Activated gamma-delta T cell treated with Interleukin-2 at 50 U/mL for 16 hours (primary cell): ENCODE data around the gene SEMA3G.

Experiments used
- DNase-seq: peaks from one replicate; pipeline ENCODE4 v3.0.0-alpha.2; 2020

The SEMA3G gene

GRCh38 chr3:52438579-52439425 lies 6.1 kb downstream of the SEMA3G start:
- DNase-seq, result no peak

DNA sequence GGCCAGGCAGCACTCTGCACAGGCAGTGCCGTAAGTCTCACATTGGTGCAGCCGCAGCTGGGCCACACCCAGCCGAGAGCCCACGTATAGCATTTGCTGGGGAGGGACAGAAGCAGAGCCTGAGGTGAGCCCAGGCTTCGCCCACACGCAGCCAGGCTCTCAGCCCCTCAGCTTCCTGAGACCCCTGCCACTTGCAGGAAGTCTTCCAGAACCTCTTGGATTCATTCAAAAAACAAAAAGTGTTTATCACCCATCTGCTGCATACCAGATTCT lies 6.9 kb downstream of the SEMA3G start:
- DNase-seq, result no peak

GRCh38 chr3:52437326-52438103 lies 7.4 kb downstream of the SEMA3G start:
- DNase-seq, result no peak

GRCh38 chr3:52436500-52437149 lies 8.3 kb downstream of the SEMA3G start:
- no peak for DNase-seq

DNA sequence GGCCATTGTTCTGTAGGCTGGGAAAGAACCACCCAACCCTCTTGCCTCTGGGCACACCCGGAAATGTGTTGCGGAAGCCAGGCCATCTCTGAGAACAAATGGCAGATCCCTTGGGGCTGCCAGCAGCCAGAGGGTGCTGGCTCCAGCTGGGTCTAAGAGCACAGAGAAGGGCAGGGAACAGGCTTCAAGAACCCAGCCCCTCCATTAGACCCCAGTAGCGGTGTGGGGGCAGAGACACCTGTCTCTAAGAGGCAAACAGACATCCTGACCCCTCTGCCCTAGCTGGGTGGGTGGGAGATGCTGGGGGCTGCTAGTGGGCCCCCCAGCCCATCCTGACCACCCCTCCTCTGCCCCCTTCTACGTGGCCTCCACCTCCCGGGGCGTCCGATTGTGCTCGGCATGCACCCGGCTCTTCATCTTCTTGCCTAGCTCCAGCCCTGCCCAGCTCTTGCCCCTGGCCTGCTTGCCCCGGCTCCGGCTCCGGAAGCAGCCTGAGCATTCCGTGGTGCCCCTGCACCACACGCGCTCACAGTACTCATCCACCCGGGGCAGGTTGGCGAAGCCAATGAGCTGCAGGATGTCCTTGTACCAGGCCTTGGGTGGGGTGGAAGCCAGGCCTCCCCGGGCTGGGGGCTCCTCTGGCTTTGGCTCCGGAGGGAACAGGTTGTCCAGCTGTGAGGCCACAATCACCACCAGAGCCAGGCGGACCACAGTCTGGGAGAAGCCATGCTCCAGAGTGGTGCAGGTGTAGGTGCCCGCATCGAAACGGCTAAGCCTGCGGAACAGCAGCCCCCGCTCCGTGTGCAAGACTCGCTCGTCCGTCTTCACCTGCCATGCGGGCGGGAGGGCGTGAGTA lies 9.4 kb downstream of the SEMA3G start:
- no peak for DNase-seq

- no peak for DNase-seq
Measured at GRCh38 chr3:52434491-52435115, 10.3 kb downstream of the SEMA3G start.

DNA sequence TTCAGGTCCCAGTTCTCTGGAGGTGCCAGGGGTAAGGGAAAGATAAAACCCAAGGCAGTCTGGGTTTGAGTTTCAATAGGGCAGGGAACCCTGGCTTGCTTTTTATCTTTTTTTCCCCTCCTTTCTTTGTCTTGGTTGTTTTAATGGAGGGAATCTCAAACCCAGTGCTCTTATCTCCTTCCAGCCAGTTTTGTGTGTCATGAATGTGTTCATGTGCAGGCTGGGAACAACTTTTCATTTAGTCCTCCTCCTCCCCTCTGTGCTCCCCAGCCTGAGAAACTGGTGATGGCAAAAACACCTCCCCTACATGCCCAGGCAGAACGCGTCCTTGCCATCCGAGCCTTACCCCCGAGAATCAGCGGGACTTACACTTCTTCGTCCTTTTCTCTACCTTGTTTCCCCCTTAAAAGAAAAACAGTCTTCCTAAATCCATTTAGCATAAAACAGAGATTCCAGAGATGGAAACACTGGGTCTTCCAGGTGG lies 10.9 kb downstream of the SEMA3G start:
- no peak for DNase-seq

DNA sequence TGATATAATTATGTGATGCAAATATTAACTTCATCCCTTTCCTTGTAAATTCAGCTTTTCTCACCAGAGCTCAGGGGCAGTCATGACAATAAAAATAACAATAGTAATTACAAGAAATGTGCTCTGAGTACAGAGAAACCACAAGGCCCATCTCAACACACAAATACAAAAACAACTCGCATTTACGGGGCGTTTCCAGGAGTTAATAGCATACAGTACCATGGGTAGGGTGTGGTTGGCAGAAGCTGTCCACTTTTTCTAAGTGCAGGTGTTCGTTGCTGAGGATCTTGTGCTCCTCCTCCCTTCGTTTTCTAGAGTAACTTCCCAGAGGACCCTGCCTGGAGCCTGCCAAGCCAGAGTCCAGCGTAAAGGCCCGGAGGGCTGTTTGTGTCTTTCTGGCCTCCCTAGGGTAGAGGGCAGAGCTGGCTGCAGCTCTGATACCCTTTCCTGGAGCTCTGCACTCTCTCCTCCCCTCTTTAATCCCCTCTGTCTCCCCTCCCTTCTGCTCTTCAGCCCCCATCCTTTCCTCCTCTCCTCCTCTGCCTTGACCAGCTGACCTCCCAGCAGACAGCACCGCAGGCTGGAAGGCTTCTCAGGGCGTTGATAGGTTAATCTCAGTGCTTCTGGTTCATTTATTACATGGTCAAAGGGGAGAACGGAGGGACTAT lies 11.4 kb downstream of the SEMA3G start:
- no peak for DNase-seq

DNA sequence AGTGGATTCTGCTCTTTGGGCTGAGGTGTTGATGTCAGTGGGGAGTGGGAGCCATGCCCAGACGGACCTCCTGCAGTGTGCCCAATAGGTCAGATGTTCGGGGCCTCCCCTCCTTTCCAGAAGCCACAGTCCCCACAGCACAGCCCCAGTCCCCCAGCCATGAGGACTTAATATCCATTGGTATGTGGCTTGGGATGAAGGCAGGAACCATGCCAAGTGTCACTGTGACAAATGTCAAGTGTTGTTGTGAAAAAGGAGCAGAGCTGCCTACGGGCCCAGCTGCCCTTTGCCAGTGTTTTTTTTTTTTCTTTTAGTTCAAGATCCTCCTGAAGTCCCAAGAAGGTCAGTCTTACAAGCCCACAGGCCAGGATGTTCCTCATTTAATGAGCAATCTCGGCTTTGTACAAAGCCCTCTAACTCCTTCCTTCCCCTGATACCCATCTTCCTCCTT lies 12.2 kb downstream of the SEMA3G start:
- DNase-seq, result no peak

- no peak for DNase-seq
Measured at GRCh38 chr3:52432225-52432624, 12.7 kb downstream of the SEMA3G start.

- DNase-seq, result no peak
Measured at GRCh38 chr3:52431459-52432223, 13.3 kb downstream of the SEMA3G start.

DNA sequence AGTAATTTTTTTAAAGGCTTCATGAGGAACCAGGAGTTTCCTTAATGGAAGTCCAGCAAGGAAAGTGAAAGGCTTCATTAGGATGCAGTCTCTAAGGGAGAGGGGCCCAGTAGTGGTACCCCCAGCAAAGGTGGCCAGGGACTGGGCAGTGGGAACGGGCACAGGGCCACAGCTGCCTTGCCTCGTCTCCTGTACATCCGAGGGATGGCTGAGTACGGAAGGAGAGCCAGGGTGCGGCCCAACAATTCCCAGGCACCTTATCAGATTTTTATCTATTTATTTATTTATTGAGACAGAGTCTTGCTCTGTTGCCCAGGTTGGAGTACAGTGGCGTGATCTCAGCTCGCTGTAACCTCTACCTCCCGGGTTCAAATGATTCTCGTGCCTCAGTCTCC lies 14.5 kb downstream of the SEMA3G start:
- no peak for DNase-seq

DNA sequence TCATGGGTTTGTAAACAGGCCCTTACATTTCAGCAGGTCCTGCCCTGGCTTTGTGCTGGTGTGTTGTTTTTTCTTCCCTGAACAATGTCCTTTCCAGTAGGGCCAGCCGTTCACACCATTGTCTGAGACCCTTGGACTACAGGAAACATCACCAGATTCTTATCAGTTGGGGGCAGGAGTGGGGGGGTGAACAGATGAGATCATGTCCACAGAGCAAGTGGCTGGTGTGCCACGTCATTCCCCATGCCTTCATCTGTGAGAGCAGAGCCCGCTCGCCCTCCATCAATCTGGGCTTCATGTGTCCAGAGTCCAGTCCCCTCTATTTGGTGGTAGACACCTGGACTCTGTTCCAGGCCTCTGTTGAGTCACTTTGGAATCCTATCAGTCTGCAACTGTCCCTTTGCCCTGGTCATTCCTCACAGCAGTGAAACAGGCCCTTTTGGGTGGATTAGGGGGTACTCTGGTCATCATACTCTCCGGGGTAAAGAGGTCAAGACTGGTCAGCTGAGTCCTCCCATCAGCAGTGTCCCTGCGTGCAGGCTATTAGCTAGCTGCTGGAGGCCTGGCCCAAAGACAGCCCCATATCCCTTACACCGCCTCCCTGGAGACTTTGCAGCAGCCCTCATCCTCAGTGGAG lies 15.0 kb downstream of the SEMA3G start:
- no peak for DNase-seq

- no peak for DNase-seq
Measured at GRCh38 chr3:52429031-52429430, 15.9 kb downstream of the SEMA3G start.

- no peak for DNase-seq
Measured at GRCh38 chr3:52428151-52429005, 16.5 kb downstream of the SEMA3G start.

DNA sequence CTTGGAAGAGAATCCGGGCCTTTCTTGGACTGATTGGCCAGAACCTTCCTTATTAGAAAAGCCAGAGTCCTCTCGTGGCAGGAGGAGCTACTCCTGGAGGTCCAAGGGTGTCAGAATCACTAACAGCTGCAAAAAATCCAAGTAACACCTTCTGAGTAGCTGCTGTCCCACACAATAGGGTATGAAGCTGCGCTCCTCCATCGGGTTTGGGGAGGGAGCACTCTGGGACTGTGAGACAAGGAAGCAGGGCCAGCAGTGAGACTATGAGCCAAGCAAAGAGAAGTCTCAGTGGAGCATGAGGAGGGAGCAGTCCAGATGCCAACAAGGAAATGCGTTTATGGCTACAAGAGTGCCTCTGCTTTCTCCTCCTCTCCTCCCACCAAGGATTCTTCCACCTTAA lies 21.7 kb downstream of the SEMA3G start:
- no peak for DNase-seq

- DNase-seq, result no peak
Measured at GRCh38 chr3:52422669-52423068, 22.2 kb downstream of the SEMA3G start.

DNA sequence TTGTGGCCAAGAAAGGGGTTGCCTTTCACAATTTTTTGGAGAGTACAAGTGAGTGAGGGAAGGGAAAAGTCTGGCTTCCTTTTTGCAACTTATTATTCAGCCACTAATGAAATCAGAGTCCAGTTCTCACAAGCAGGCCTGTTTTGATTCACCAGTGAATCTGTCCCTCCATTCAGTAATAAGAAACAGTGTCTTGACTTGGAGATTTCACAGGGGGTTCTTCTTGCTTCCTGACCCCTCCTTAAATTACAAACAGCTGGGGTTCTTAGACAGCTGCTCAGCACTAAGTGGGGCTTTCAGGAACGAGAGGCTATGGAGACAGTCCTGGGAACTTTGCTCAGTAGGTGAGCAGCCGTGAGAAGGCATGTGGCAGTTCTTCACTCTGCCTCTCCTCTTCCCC lies 24.5 kb downstream of the SEMA3G start:
- no peak for DNase-seq

GRCh38 chr3:52415800-52416199 lies 29.1 kb downstream of the SEMA3G start:
- no peak for DNase-seq
